Rectal smooth muscle tissue (tissue), 1 donor: ENCODE results near the gene IFT122.
"Not testable (repeated sequence)": the region's sequence is repeated elsewhere in the genome, so short reads cannot be mapped to it uniquely, and the experiment has no call there.

ENCODE experiments used
- H3K27ac ChIP-seq: one replicate; pipeline ENCODE4 v1.7.0; 2013; ENCODE audit warnings: low read depth, low read length, inconsistent platforms
- H3K27me3 ChIP-seq: one replicate; pipeline ENCODE4 v1.7.0; 2013; ENCODE audit warnings: low read length; ENCODE audit not compliant: control insufficient read depth, insufficient read depth
- H3K36me3 ChIP-seq: one replicate; pipeline ENCODE4 v1.7.0; 2013; ENCODE audit warnings: low read length; ENCODE audit not compliant: control insufficient read depth, insufficient read depth
- H3K4me1 ChIP-seq: one replicate; pipeline ENCODE4 v1.7.0; 2013; ENCODE audit warnings: low read length; ENCODE audit not compliant: control insufficient read depth, insufficient read depth
- H3K4me3 ChIP-seq: one replicate; pipeline ENCODE4 v1.7.0; 2013; ENCODE audit warnings: low read length
- H3K9ac ChIP-seq: one replicate; pipeline ENCODE4 v1.7.0; 2013; ENCODE audit warnings: low read length

The IFT122 gene

GRCh38 chr3:129469026-129469425 is 29.0 kb downstream of the IFT122 start:
- H3K4me1 ChIP-seq, result no peaks in the 10 kb centered on the region
- no peaks in the 10 kb centered on the region for H3K36me3 ChIP-seq
- no peak overlapping the region for H3K4me3 ChIP-seq
- no peak overlapping the region for H3K27ac ChIP-seq
- H3K9ac ChIP-seq, result no peak overlapping the region
- H3K27me3 ChIP-seq, result no peaks in the 10 kb centered on the region

GRCh38 chr3:129470861-129471260 is 30.8 kb downstream of the IFT122 start:
- Histone ChIP-seq H3K4me3 (no peak overlapping the region), H3K9ac (no peak overlapping the region), H3K4me1 (no peaks in the 10 kb centered on the region), H3K36me3 (no peaks in the 10 kb centered on the region), H3K27me3 (no peaks in the 10 kb centered on the region), H3K27ac (no peak overlapping the region)

DNA sequence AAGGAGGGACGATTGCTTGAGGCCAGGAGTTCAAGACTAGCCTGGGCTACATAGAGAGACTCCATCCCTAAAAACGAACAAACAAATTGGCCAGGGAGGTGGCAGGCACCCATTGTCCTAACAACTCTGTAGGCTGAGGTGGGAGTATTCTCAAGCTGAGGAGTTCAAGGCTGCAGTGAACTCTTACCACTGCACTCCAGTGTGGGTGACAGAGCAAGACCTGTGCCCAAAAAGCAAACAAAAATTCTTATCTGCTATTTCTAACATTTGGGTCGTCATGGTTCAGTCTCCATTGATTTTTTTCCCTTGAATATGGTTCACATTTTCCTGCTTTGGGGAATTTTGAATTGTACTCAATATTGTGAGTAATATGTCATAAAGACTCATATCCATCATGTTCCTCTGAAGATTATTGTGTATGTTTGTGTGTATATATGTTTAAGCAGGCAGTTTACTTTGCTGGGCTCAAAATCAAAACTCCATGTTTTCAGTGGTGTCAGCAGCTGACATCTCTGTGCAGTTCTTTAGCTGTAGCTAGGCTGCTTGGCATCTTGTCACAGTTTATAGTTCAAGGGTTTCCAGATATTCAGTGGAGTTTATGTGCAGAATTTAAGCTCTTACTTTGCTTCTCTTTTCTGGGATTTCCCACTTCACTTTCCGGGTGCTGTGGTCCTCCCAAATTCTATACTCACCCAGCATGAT is 33.2 kb downstream of the IFT122 start:
- H3K4me1 ChIP-seq, result no peaks in the 10 kb centered on the region
- peaks cover 5% of the 10 kb centered on the region for H3K36me3 ChIP-seq
- H3K27me3 ChIP-seq, result no peaks in the 10 kb centered on the region

DNA sequence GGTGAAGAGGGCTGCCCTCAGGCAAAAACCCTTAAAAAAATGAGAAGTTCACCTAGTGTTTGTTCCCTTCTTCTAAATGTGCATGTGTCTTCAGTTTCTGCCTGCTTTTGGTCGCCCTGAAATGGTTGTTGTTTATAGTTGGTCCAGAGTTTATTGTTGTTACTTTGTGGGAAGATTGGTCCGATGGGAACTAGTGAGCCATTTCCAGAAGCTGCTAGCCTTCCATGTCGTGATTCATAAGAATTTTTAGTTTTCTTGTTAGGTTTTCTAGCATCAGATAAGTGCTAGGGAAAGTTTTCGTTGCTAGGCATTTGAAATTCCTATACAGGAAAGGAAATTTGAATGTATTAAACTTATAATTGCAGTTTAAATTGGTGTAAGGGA is 33.7 kb downstream of the IFT122 start:
- Histone ChIP-seq H3K4me1 (no peaks in the 10 kb centered on the region), H3K27ac (no peak overlapping the region), H3K27me3 (no peaks in the 10 kb centered on the region), H3K4me3 (no peak overlapping the region), H3K36me3 (peaks cover 5% of the 10 kb centered on the region), H3K9ac (no peak overlapping the region)

More for the DNA sequence above, 33.2 kb downstream of the IFT122 start:
- H3K9ac ChIP-seq, result no peak overlapping the region
- no peak overlapping the region for H3K4me3 ChIP-seq
- no peak overlapping the region for H3K27ac ChIP-seq

DNA sequence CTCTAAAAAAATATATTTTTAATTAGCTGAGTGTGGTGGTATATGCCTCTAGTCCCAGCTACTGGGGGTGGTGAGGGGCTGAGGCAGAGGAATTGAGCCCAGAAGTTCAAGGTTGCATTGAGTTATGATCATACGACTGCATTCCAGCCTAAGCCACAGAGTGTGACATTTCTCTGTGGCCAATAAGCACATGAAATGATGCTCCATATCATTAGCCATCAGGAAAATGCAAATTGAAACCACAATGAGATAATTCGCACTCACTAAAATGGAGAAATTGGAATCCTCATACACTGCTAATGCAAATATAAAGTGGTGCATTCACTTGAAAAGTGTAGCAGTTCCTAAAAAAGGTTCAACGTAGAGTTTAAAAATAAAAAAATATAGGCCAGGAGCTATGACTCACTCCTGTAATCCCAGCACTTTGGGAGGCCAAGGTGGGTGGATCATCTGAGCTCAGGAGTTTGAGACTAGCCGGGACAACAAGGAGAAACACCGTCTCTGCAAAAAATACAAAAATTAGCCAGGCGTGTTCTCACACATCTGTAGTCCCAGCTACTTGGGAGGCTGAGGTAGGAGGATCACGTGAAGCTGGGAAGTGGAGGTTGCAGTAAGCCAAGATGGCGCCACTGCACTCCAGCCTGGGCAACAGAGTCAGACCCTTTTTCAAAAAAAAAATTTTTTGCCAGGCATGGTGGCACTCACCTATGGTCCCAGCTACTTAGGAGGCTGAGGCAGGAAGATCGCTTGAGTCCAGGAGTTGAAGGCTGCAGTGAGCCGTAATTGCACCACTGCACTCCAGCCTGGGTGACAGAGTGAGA is 35.2 kb downstream of the IFT122 start:
- no peak overlapping the region for H3K9ac ChIP-seq

DNA sequence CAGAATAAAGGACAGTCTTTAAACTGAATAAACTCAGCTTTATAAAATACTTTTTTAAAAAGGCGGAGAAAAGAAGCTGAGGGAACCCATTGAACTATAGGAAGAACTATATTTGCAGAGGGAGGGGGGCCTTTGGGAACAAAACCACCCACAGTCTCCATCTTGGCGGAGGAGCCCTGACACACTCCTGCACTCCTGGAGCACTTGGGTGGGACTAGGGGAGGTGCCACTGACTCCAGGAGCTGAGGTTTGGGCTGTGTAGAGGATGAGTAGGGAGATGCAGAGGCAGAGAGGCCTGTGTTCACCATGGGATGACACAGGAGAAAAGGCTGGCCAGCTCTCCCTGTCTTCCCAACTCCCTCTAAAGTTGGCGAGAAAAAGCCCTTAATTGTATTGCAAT is 35.8 kb downstream of the IFT122 start:
- H3K4me1 ChIP-seq, result no peaks in the 10 kb centered on the region
- no peaks in the 10 kb centered on the region for H3K27me3 ChIP-seq
- H3K27ac ChIP-seq, result no peak overlapping the region
- H3K9ac ChIP-seq, result no peak overlapping the region
- H3K36me3 ChIP-seq, result peaks cover 12% of the 10 kb centered on the region
- H3K4me3 ChIP-seq, result no peak overlapping the region

More for the DNA sequence above, 35.2 kb downstream of the IFT122 start:
- Histone ChIP-seq H3K27ac (no peak overlapping the region), H3K4me3 (no peak overlapping the region), H3K36me3 (peaks cover 12% of the 10 kb centered on the region), H3K4me1 (no peaks in the 10 kb centered on the region), H3K27me3 (no peaks in the 10 kb centered on the region)

DNA sequence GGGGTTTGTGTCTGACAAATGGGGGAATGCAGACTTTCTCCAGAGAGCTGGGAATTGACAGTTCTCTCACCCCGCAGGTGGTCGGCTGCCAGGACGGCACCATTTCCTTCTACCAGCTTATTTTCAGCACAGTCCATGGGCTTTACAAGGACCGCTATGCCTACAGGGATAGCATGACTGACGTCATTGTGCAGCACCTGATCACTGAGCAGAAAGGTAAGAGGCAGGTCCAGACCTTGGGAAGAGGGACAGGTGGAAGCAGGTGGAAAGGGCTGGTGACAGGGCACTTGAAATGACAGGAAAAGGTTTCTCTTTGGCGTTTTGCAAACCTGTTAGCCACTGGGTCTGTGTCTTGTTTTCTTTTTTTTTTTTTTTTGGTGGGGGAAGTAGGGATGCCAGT is 36.6 kb downstream of the IFT122 start:
- Histone ChIP-seq H3K27ac (no peak overlapping the region), H3K27me3 (no peaks in the 10 kb centered on the region), H3K4me3 (no peak overlapping the region), H3K36me3 (peaks cover 12% of the 10 kb centered on the region), H3K4me1 (no peaks in the 10 kb centered on the region), H3K9ac (no peak overlapping the region)

DNA sequence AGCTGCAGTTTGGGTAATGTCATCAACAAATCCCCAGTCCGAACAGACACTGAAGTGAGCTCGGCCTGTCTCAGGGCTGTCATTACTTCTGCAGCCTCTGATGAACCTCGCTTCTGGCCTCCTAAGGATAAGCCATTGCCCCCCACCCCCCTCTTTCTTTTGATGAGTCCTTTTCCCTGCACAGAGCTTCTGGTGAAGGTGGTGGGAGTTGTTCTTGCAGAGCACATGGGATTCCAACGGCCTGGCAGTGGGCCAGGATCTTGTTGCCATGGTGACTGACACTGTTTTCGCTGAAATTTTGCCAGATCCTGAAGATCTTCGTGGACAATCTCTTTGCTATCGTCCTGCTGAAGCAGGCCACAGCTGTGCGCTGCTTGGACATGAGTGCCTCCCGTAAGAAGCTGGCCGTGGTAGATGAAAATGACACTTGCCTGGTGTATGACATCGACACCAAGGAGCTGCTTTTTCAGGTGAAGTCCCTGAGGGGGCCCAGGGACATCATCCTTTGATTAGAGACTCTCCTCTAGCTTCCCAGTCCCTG is 41.3 kb downstream of the IFT122 start:
- not testable (repeated sequence) for H3K27me3 ChIP-seq, H3K4me1 ChIP-seq, H3K27ac ChIP-seq, H3K9ac ChIP-seq, H3K4me3 ChIP-seq
- H3K36me3 ChIP-seq, result peaks cover 12% of the 10 kb centered on the region

DNA sequence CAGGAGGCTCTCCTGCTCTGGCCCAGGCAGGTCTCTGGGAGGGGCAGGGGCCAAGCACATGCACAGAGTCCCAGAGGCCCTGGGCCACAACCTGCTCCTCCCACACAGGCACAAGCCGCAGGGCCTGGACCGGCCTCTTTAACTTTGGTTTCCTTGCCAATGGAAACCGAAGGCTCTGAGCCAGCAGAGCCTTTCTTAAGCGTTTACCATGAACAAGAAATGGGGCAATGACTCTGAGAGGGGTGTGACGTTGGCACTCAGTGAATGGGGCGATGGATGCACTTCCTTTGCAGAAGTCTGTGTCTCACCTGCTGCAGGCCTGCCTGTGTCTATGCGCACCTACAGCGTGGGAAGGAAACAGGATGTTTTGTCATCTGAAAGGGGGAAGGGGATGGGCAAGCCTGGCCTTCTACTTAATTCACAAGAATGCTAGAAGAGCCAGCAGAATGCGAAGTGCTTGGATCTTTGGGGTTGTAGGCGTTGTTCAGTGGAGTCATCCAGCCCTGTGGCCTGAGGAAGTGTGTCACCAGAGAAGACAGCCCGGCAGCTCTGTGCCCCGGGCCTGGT is 41.8 kb downstream of the IFT122 start:
- Histone ChIP-seq H3K4me3 (no peak overlapping the region), H3K27ac (no peak overlapping the region), H3K27me3 (no peaks in the 10 kb centered on the region), H3K9ac (no peak overlapping the region), H3K36me3 (peaks cover 7% of the 10 kb centered on the region), H3K4me1 (no peaks in the 10 kb centered on the region)

- H3K36me3 ChIP-seq, result peaks cover 7% of the 10 kb centered on the region
- no peak overlapping the region for H3K27ac ChIP-seq
- H3K9ac ChIP-seq, result no peak overlapping the region
- H3K27me3 ChIP-seq, result no peaks in the 10 kb centered on the region
- no peak overlapping the region for H3K4me3 ChIP-seq
- no peaks in the 10 kb centered on the region for H3K4me1 ChIP-seq
These were observed 42.7 kb downstream of the IFT122 start for GRCh38 chr3:129482721-129483120.

- Histone ChIP-seq H3K27me3 (no peaks in the 10 kb centered on the region), H3K4me3 (no peak overlapping the region), H3K36me3 (peaks cover 7% of the 10 kb centered on the region), H3K4me1 (no peaks in the 10 kb centered on the region), H3K27ac (no peak overlapping the region), H3K9ac (no peak overlapping the region)
These were observed 43.8 kb downstream of the IFT122 start for GRCh38 chr3:129483870-129484269.

GRCh38 chr3:129485146-129485545 is 45.1 kb downstream of the IFT122 start:
- not testable (repeated sequence) for H3K27ac ChIP-seq, H3K4me3 ChIP-seq, H3K27me3 ChIP-seq, H3K9ac ChIP-seq, H3K36me3 ChIP-seq, H3K4me1 ChIP-seq
